Measurements from ENCODE around the gene MSRB1. TPM values are rescaled to one million over a fixed set of nuclear protein-coding genes. Genes with fewer than 3 reads are reported as not detected.

MSRB1 gene
- total RNA-seq, 1 experiment from 2014 or later: 20.3 TPM

DNA sequence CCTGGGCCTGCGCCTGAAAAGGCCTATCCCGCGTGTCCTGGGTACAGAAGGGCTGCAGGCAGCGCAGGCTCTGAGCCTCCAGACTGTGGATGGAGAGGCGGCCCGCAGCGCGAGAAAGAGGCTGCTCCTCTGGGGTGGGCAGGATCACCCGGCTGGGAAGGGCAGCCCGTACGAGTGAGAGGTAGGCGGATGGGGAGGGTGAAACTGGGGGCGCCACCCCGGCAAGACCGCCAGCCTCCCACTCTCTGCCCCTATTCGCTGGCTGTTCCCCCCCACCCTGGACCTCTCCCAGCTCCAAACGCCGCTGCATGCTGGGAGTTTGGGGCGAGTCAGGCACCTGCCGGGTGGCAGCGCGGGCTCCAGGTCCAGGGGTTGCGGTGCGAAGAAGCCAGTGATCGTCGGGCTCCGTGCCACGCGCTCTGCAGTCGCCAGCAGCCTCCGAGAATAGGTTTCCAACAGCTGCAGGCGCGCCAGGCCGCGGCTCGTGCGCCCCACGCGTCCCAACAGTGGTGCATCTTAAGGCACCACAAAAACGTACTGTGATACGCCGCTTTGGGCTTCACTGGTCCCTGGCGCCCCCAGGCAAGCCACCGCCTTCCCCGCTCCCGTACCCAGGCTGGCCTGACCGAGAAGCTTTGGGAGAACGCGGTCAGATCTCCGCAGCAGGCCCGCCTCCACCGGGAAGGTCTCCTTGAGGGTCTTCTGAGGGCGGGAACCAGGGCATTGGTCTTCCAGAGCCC is 37.2 kb upstream of the MSRB1 start:
- Mint-ChIP-seq H3K4me3 (ENCODE audit: low read depth, unreplicated experiment) (peak overlapping the region; percentile 87), H3K36me3 (ENCODE audit: insufficient read depth, unreplicated experiment) (peaks cover 91% of the 10 kb centered on the region), H3K9me3 (ENCODE audit: low read depth, unreplicated experiment) (no peaks in the 10 kb centered on the region), H3K27ac (ENCODE audit: unreplicated experiment) (peak overlapping the region; percentile 87), H3K27me3 (ENCODE audit: unreplicated experiment) (no peaks in the 10 kb centered on the region), H3K4me1 (ENCODE audit: low read depth, unreplicated experiment) (peaks cover 31% of the 10 kb centered on the region)
- intact Hi-C loops (cut with micrococcal nuclease; ENCODE audit: unreplicated experiment): no loop called here
- TF ChIP-seq, protein P1, sequence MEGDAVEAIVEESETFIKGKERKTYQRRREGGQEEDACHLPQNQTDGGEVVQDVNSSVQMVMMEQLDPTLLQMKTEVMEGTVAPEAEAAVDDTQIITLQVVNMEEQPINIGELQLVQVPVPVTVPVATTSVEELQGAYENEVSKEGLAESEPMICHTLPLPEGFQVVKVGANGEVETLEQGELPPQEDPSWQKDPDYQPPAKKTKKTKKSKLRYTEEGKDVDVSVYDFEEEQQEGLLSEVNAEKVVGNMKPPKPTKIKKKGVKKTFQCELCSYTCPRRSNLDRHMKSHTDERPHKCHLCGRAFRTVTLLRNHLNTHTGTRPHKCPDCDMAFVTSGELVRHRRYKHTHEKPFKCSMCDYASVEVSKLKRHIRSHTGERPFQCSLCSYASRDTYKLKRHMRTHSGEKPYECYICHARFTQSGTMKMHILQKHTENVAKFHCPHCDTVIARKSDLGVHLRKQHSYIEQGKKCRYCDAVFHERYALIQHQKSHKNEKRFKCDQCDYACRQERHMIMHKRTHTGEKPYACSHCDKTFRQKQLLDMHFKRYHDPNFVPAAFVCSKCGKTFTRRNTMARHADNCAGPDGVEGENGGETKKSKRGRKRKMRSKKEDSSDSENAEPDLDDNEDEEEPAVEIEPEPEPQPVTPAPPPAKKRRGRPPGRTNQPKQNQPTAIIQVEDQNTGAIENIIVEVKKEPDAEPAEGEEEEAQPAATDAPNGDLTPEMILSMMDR (IDR thresholded peaks at IDR 0.05; ENCODE audit: unreplicated experiment): no peak
- BruUV-seq (replicated peaks): no TSS peak
- DNase-seq: no peak
- CTCF ChIA-PET: no interaction called here

DNA sequence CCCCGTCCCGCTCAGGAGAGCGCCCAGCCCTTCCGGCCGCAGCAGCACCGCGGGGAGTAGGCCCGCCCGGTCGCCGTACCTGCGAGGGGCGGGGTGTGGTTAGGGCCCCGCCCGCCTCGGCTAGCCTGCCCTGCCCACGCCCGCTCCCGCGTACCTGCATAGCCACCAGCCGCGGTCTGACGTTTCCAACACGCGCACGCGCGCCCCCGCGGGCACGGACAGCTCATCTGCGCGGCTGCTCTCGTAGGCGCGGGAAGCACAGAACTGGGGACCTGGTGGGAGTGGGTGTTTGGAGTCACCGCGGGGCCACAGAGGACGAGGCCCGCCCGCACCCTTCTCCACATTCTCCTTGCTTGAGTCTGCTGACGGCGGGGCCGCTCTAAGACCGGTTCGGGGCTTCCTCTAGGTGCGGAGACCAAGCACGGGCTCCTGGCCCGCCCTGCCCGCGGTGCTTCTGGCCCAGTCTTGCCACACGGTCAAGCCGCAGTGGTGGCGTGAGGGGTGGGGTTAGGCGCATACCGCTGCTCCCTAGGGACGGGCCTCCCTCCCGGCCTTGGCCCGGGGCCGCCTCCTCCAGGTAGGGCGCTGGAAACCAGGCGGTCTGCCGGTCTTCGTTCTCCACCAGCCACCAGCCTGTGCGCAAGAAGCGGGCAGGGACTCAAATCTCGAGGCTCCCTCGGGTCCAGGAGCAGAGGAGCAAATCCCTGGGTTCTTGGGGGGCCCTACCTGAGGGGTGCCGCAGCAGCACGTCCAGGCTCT is 36.5 kb upstream of the MSRB1 start:
- BruUV-seq (replicated peaks): no TSS peak
- TF ChIP-seq, protein P1 (IDR thresholded peaks at IDR 0.05; ENCODE audit: unreplicated experiment): no peak
- DNase-seq: peak; percentile 97
- intact Hi-C loops (cut with micrococcal nuclease; ENCODE audit: unreplicated experiment): no loop called here
- CTCF ChIA-PET: interaction anchor here (0.6 kb wide), 1 partner anchor 9 kb away, joined by 3 read pairs; no protein-coding TSS in a partner anchor
- Mint-ChIP-seq H3K4me3 (ENCODE audit: low read depth, unreplicated experiment) (peak overlapping the region; percentile 87), H3K9me3 (ENCODE audit: low read depth, unreplicated experiment) (no peaks in the 10 kb centered on the region), H3K27ac (ENCODE audit: unreplicated experiment) (peak overlapping the region; percentile 87), H3K4me1 (ENCODE audit: low read depth, unreplicated experiment) (peaks cover 31% of the 10 kb centered on the region), H3K27me3 (ENCODE audit: unreplicated experiment) (no peaks in the 10 kb centered on the region), H3K36me3 (ENCODE audit: insufficient read depth, unreplicated experiment) (peaks cover 83% of the 10 kb centered on the region)

DNA sequence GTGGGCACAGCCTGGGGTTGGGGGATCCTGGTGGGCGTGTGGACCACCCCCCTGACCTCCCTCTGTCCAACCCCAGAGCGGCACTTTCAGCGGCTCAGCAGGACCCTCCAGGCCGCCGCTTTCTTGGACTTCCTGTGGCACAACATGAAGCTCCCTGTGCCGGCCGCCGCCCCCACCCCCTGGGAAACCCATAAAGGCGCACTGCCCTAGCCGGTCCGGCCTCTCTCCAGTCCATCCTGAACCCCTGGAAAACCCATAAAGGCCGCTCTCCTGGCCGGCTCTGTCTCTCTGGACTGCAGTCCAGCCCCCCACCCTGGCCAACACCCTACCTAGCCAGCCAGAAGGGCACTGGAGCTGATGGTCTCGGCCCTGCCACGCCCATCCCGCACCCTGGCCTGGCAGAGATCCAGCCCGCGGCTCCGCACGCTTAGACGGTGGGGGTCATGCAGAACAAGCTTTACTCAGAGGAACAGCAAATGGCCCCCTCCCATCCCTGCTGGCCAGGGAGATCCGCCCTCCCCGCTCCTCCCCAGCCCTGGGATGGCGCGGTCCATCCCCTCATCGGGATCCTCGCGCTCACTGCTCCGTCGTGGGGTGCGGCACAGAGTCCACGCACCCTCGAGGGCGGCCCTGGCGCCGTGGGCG is 35.6 kb upstream of the MSRB1 start:
- TF ChIP-seq, protein P1 (IDR thresholded peaks at IDR 0.05; ENCODE audit: unreplicated experiment): no peak
- Mint-ChIP-seq H3K27ac (ENCODE audit: unreplicated experiment) (peak overlapping the region; percentile 58), H3K27me3 (ENCODE audit: unreplicated experiment) (no peaks in the 10 kb centered on the region), H3K36me3 (ENCODE audit: insufficient read depth, unreplicated experiment) (peaks cover 79% of the 10 kb centered on the region), H3K4me1 (ENCODE audit: low read depth, unreplicated experiment) (peaks cover 33% of the 10 kb centered on the region), H3K4me3 (ENCODE audit: low read depth, unreplicated experiment) (peak overlapping the region; percentile 87), H3K9me3 (ENCODE audit: low read depth, unreplicated experiment) (no peaks in the 10 kb centered on the region)
- CTCF ChIA-PET: interaction anchor here (0.6 kb wide), 1 partner anchor 8 kb away, joined by 3 read pairs; no protein-coding TSS in a partner anchor
- intact Hi-C loops (cut with micrococcal nuclease; ENCODE audit: unreplicated experiment): no loop called here
- no TSS peak for BruUV-seq (replicated peaks)
- no peak for DNase-seq

DNA sequence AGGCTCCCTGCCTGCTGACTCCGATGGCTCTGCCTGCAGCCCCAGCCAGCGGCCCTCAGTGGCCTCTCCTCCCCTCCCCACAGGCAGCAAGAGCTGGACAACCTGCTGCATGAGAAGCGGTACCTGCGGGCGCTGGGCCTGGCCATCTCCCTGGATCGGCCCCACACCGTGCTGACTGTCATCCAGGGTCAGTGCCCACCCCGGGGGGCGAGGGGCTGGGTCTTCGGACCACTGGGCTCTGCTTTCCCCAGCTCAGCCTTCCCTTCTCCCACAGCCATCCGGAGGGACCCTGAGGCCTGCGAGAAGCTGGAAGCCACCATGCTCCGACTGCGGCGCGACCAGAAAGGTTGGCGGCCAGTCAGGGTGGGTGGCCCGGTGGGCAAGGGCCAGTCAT is 34.9 kb upstream of the MSRB1 start:
- CTCF ChIA-PET: no interaction called here
- Mint-ChIP-seq H3K4me3 (ENCODE audit: low read depth, unreplicated experiment) (peak overlapping the region; percentile 15), H3K27me3 (ENCODE audit: unreplicated experiment) (no peaks in the 10 kb centered on the region), H3K27ac (ENCODE audit: unreplicated experiment) (no peak overlapping the region), H3K4me1 (ENCODE audit: low read depth, unreplicated experiment) (peaks cover 34% of the 10 kb centered on the region), H3K9me3 (ENCODE audit: low read depth, unreplicated experiment) (no peaks in the 10 kb centered on the region), H3K36me3 (ENCODE audit: insufficient read depth, unreplicated experiment) (peaks cover 80% of the 10 kb centered on the region)
- DNase-seq: no peak
- TF ChIP-seq, protein P1 (IDR thresholded peaks at IDR 0.05; ENCODE audit: unreplicated experiment): no peak
- intact Hi-C loops (cut with micrococcal nuclease; ENCODE audit: unreplicated experiment): no loop called here
- BruUV-seq (replicated peaks): no TSS peak
